Adipocyte (in vitro differentiated cells): ENCODE measurements around the gene BIRC6.
A peak's percentile ranks its signal among the peaks of the same experiment; 100 is the strongest.

Experiments used
- DNase-seq: peaks from one replicate; pipeline ENCODE4 v3.0.0-alpha.2; 2015; ENCODE audit warnings: low read depth
- H3K27me3 ChIP-seq: replicated peaks from 2 replicates; pipeline ENCODE4 v1.7.0; 2013; ENCODE audit warnings: mild to moderate bottlenecking, low read length, moderate library complexity; ENCODE audit not compliant: control insufficient read depth, insufficient read depth
- H3K36me3 ChIP-seq: 2 replicates; pipeline ENCODE4 v1.7.0; 2013; ENCODE audit warnings: low read length, mild to moderate bottlenecking, moderate library complexity; ENCODE audit not compliant: control insufficient read depth, insufficient read depth, severe bottlenecking
- H3K4me1 ChIP-seq: 2 replicates; pipeline ENCODE4 v1.7.0; 2013; ENCODE audit warnings: mild to moderate bottlenecking, low read length, moderate library complexity; ENCODE audit not compliant: control insufficient read depth, insufficient read depth
- H3K4me3 ChIP-seq: 2 replicates; pipeline ENCODE4 v1.7.0; 2013; ENCODE audit warnings: mild to moderate bottlenecking, low read length, moderate library complexity
- H3K9ac ChIP-seq: 2 replicates; pipeline ENCODE4 v1.7.0; 2013; ENCODE audit warnings: mild to moderate bottlenecking, low read length, moderate library complexity
- H3K9me3 ChIP-seq: 2 replicates; pipeline ENCODE4 v1.7.0; 2013; ENCODE audit warnings: mild to moderate bottlenecking, low read length, moderate library complexity; ENCODE audit not compliant: control insufficient read depth

Gene BIRC6

DNA sequence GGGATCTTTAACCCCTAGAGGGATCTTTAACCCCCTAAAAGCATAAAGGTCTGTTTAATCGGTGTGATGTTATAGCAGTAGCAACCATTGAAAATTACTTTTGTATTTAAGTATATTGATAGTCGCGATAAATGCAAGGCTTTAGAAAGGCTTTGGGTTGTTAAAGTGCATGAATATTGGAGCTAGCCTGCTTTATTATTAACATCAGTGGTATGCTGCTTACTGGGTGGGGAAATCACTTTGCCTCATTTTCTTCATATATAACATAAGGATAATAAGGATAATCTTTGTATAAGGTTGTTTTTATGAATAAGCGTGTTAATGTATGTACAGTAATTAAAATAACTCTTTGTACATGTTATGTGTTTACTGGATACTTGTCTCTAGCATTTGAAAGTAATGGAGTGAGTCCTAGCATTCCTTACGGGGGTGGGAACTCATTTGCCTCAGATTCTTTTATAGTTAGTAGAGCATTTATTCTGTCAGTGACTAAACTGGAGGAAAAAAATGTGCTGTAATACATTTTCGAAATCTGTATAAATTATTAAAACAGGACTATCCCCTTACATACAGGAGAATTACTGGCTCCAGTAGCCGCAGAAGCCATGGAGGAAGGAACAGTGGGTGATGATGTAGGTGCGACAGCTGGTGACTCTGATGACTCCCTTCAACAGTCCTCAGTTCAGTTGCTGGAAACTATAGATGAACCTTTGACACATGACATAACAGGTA, 122.2 kb downstream of the BIRC6 start:
- H3K9ac ChIP-seq: no peak overlapping the region
- no peaks in the 10 kb centered on the region for H3K27me3 ChIP-seq
- peaks cover 13% of the 10 kb centered on the region for H3K4me1 ChIP-seq
- peaks cover 80% of the 10 kb centered on the region for H3K36me3 ChIP-seq
- H3K4me3 ChIP-seq: no peak overlapping the region
- no peaks in the 10 kb centered on the region for H3K9me3 ChIP-seq
- peak; percentile 77 for DNase-seq

DNA sequence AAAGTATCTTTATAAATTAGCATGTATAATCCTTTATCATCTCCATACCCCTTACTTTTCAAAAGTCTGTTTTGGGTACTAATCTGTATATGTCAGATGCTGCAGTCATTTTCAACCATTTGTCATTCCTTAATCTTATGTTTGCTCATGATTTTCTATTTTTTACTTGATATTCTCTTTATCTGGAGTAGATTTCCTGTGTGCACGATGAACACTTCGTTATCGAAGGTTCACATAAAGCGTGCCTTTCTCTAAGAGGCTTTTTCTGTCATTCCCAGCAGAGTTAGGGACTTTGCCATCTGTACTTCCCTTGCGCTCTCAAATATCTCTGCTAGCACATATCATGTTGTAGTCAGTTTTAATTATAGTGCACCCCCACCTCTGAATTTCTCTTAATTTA, 123.2 kb downstream of the BIRC6 start:
- Histone ChIP-seq H3K4me1 (peaks cover 18% of the 10 kb centered on the region), H3K4me3 (no peak overlapping the region), H3K27me3 (no peaks in the 10 kb centered on the region), H3K9me3 (no peaks in the 10 kb centered on the region), H3K36me3 (peaks cover 81% of the 10 kb centered on the region), H3K9ac (no peak overlapping the region)
- no peak for DNase-seq

DNA sequence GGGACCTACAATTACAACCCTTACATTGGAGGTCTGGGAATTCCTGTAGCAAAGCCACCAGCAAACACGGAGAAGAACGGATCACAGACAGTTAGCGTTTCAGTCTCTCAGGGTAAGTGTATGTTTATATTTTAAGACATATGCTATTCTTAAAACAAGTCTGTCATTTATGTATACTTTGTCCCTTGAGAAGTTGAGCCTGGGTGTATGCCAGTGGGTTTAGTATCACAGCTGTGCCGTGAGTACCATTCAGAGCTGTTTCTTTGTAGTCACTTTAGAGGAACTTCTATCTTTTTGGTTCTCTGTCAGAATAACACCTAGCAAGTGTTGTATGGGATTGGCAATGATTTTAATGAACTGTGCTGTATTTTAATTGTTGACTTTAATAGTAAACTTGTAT, 125.6 kb downstream of the BIRC6 start:
- no peak overlapping the region for H3K4me3 ChIP-seq
- no peak overlapping the region for H3K9ac ChIP-seq
- H3K36me3 ChIP-seq: peaks cover 80% of the 10 kb centered on the region
- no peaks in the 10 kb centered on the region for H3K9me3 ChIP-seq
- no peak for DNase-seq
- H3K4me1 ChIP-seq: peaks cover 32% of the 10 kb centered on the region
- H3K27me3 ChIP-seq: no peaks in the 10 kb centered on the region

DNA sequence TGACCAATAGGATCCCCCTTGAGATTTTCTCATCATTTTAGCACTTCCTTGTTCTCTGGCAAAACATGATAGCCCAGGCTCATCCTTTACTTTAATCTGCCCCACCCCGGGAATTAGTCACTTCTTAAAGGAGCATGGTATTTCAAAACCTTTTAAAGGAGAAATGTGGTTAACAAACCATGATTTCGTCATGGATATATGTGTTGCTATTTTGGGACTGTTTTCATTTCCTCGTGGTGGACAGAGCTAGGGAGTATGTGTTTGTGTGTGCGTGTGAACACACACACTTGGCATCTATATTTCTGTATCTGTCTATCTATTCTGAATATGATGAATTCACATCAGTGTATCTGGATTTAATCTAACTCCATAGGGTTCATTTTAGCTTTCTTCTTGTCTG, 128.1 kb downstream of the BIRC6 start:
- peaks cover 19% of the 10 kb centered on the region for H3K4me1 ChIP-seq
- peak overlapping the region; percentile 44 for H3K4me3 ChIP-seq
- peaks cover 83% of the 10 kb centered on the region for H3K36me3 ChIP-seq
- H3K27me3 ChIP-seq: no peaks in the 10 kb centered on the region
- H3K9ac ChIP-seq: peak overlapping the region; percentile 9
- peak; percentile 96 for DNase-seq
- no peaks in the 10 kb centered on the region for H3K9me3 ChIP-seq

DNA sequence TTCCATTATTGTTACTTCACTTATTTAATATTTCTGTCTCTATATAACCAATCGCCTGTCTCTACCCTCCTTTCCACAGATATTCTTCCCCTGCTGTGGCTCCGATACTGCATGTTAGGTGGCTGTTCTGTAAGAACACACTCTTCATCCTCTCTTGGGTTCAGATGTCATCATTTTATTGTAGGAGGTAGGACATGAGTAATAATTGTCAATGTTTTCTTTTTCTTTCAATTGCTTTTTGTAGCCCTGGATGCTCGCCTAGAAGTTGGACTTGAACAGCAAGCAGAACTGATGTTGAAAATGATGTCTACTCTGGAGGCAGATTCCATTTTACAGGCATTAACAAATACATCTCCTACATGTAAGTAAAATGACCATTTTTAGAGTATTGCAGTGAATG, 128.6 kb downstream of the BIRC6 start:
- no peaks in the 10 kb centered on the region for H3K9me3 ChIP-seq
- peaks cover 19% of the 10 kb centered on the region for H3K4me1 ChIP-seq
- H3K27me3 ChIP-seq: no peaks in the 10 kb centered on the region
- peak overlapping the region; percentile 22 for H3K4me3 ChIP-seq
- H3K36me3 ChIP-seq: peaks cover 83% of the 10 kb centered on the region
- H3K9ac ChIP-seq: peak overlapping the region; percentile 9
- DNase-seq: no peak

DNA sequence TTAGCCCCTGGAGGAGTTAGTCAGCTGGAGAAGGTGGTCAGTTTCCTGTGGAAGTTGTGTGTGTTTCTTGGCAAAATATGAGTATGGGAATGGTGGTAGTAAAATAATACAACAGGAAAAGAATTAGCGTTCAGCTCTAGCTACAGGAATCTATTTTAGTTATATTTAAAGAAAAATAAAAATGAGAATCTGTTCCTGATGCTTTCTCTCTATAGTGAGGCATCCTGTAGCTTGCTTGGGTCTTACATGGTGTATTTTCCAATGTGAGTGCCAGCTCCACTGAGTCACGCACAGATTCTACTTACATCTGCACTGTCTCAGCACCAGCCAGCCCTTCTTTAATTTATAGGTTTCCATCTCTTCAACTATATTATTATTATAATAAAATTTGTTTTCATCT, 132.2 kb downstream of the BIRC6 start:
- peaks cover 77% of the 10 kb centered on the region for H3K36me3 ChIP-seq
- no peak overlapping the region for H3K9ac ChIP-seq
- H3K4me3 ChIP-seq: no peak overlapping the region
- DNase-seq: no peak
- H3K4me1 ChIP-seq: peaks cover 19% of the 10 kb centered on the region
- no peaks in the 10 kb centered on the region for H3K27me3 ChIP-seq
- no peaks in the 10 kb centered on the region for H3K9me3 ChIP-seq

DNA sequence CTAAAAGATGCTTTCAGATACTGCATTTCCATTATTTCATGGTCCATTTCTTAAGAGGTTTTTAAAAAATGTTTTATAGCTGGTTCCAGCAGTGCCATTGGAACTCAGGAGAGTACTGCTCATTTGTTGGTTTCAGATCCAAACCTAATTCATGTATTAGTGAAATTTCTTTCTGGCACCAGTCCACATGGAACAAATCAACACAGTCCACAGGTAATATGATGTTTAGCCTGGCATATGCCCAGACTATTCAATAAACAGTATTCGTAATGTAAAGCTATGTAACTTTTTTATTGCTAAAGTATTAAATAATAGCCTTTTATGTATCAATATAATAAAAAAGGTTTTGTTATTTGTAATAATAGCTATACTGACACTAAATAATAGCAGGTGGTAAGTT, 134.5 kb downstream of the BIRC6 start:
- no peak overlapping the region for H3K4me3 ChIP-seq
- no peak overlapping the region for H3K9ac ChIP-seq
- DNase-seq: no peak
- no peaks in the 10 kb centered on the region for H3K9me3 ChIP-seq
- H3K4me1 ChIP-seq: peaks cover 5% of the 10 kb centered on the region
- peaks cover 77% of the 10 kb centered on the region for H3K36me3 ChIP-seq
- H3K27me3 ChIP-seq: no peaks in the 10 kb centered on the region

DNA sequence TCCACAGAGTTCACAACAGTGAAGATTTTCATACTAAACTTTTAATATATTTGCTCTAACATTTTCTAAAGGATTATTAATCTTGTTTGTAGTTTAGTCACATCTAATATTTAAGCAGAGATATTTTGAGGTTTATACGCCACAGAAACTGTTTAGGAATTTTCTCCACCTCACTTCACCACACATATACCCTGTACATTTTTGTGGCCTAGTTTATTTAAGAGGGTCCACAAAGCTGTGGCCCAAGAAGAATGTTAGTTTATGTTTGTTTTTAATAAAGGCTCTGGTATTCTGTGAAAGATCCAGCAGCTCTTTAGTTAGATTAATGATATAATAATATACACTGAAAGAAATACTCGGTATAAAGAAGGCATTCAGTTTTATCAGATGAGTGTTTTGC, 138.3 kb downstream of the BIRC6 start:
- peaks cover 73% of the 10 kb centered on the region for H3K36me3 ChIP-seq
- H3K4me3 ChIP-seq: no peak overlapping the region
- H3K9ac ChIP-seq: no peak overlapping the region
- no peaks in the 10 kb centered on the region for H3K9me3 ChIP-seq
- H3K27me3 ChIP-seq: no peaks in the 10 kb centered on the region
- DNase-seq: no peak
- peaks cover 5% of the 10 kb centered on the region for H3K4me1 ChIP-seq

DNA sequence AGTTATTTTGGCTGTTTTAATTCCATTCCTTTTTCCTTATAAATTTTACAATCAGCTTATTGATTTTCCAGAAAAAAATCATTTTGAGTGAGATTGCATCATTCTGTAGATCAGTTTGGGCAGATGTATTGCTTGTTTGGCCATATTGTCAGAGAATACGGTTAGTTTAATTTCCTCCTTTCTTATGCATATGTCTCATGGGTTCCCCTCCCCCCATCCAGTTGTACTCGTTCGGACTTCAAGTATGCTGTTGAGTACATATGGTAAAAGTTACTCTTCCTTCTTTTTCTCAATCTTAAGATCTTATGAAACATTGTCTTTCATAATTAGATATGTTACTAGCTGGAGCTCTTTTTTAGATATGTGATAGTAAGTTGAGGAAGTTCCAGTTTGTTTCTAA, 139.8 kb downstream of the BIRC6 start:
- Histone ChIP-seq H3K4me3 (no peak overlapping the region), H3K27me3 (no peaks in the 10 kb centered on the region), H3K4me1 (peaks cover 5% of the 10 kb centered on the region), H3K9me3 (no peaks in the 10 kb centered on the region), H3K9ac (no peak overlapping the region), H3K36me3 (peaks cover 73% of the 10 kb centered on the region)
- DNase-seq: no peak

DNA sequence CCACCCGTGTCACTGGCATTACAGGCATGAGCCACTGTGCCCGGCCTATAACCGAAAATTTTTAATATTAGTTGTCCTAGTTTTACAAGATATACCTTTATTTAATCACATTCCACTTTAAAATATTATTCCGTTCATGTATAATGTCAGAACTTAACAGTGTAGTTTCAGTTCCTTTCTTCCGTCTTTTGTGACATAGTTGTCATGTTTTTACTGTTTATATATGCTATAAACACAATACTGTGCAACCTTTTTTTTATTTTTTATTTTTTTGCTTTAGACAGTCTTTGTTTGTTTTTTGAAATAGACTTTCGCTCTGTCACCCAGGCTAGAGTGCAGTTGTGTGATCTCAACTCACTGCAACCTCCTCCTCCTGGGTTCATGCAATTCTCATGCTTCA, 141.5 kb downstream of the BIRC6 start:
- peaks cover 79% of the 10 kb centered on the region for H3K36me3 ChIP-seq
- H3K27me3 ChIP-seq: no peaks in the 10 kb centered on the region
- H3K9me3 ChIP-seq: no peaks in the 10 kb centered on the region
- no peak overlapping the region for H3K4me3 ChIP-seq
- H3K9ac ChIP-seq: no peak overlapping the region
- DNase-seq: no peak
- peaks cover 15% of the 10 kb centered on the region for H3K4me1 ChIP-seq

DNA sequence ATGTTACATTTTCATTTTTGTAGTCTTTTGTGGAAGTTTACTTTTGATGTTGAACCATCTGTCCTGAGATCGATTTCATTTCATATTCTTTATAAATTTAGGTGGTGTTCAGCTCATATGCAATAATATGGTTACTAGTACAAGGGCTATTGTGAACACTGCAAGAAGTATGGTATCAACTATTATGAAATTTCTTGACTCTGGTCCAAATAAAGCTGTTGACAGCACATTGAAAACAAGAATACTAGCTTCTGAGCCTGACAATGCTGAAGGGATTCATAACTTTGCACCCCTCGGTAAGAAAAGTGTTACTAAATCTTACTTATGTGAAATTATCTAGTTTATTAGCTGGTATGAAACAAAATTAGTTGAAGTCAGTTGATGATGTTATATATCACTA, 146.1 kb downstream of the BIRC6 start:
- Histone ChIP-seq H3K4me3 (no peak overlapping the region), H3K4me1 (peaks cover 10% of the 10 kb centered on the region), H3K27me3 (no peaks in the 10 kb centered on the region), H3K9me3 (no peaks in the 10 kb centered on the region), H3K9ac (no peak overlapping the region), H3K36me3 (peaks cover 92% of the 10 kb centered on the region)
- no peak for DNase-seq

DNA sequence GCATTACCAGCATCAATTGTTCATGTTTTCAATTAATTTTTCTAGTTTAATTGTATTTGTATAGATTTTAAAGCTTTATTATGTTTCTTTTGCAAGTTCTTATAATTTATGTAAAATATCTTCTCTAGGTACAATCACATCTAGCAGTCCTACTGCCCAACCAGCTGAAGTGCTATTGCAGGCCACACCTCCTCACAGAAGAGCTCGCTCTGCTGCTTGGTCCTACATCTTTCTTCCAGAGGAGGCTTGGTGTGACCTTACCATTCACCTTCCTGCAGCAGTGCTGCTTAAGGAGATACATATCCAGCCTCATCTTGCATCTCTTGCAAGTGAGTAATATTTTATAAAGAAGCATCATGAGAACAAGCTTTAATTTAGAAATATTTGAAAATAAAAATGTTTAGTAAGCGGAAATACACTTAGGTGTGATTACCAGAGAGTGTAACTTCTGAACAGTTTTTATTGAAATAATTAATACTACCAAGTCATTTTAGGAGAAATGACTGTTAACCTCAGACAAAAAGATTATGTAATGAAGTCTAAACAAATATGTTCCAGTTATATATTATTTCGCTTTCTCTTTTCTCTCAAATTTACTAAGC, 148.2 kb downstream of the BIRC6 start:
- H3K4me3 ChIP-seq: no peak overlapping the region
- no peak overlapping the region for H3K9ac ChIP-seq
- peaks cover 94% of the 10 kb centered on the region for H3K36me3 ChIP-seq
- no peak for DNase-seq
- no peaks in the 10 kb centered on the region for H3K27me3 ChIP-seq
- H3K4me1 ChIP-seq: peaks cover 10% of the 10 kb centered on the region
- H3K9me3 ChIP-seq: no peaks in the 10 kb centered on the region
